SK-N-SH treated with all-trans-retinoic acid at 6 μM for 48 hours (cell line): ENCODE results near the gene ARHGAP45.

Source experiments
- BACH2 ChIP-seq: fragments of 250-450 bp; sonication (Bioruptor Pico); IDR thresholded peaks from 2 replicates; pipeline ENCODE4 v1.9.0; 2021; ENCODE audit warnings: mild to moderate bottlenecking, borderline replicate concordance
- CREB5 ChIP-seq: fragments of 250-450 bp; sonication (Bioruptor Pico); IDR thresholded peaks from 2 replicates; pipeline ENCODE4 v1.5.1; 2020; ENCODE audit warnings: low read depth, mild to moderate bottlenecking, moderate library complexity
- RARB ChIP-seq: fragments of 250-450 bp; sonication (Bioruptor Pico); IDR thresholded peaks from 2 replicates; pipeline ENCODE4 v1.8.0; 2021; ENCODE audit warnings: mild to moderate bottlenecking, moderate library complexity

- TF ChIP-seq BACH2 (CRISPR knock-in tag) = no peak
- TF ChIP-seq CREB5 = no peak
- no peak for TF ChIP-seq RARB (CRISPR knock-in tag)
Measured at GRCh38 chr19:1089126-1089771, 22.3 kb downstream of the ARHGAP45 start.
